ENCODE data around the gene EBPL.

DNA sequence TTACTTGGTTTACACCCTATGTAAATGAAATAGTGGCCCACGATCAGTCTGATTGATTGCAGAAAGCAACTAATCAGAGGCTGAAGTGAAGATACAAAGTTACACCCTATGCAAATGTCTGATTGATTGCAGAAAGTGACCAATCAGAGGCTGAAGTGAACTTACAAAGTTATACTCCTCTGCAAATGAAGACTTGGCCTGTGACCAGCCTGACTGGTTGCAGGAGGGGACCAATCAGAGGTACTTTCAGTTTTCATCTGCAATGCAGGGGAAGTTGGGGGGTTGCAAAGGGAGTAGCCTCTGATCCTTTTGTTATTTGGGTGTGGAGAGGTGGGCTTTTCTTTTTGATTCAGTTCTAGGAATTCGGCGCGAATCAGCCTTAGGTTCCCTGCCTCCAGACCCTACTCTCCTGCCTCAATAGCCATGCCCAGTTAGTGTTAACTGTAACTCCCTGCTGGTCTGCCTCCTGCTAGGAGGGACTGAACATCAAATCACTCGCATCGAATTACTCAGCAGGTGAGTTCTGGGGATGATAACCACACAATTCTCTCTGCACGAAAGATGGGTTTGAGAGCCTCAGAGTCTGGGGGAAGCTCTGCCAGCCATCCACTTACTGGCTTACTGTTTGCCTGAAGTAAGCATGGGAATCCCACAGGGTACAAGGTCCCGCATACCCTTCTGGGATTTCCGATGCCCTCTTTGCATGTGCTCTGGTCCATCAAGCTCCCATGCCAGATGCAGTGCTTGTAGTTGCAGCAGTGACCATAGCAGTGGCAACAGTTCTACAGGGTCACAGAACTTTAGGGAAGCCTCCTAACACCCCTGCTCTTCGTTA lies 55.5 kb downstream of the EBPL start:
- TF ChIP-seq CTCF (conservative IDR thresholded peaks at IDR 0.05 in 1 of 2, IDR thresholded peaks at IDR 0.05 in 1 of 2; ENCODE audit: extremely low read depth in 1 of 2, insufficient read depth in 1 of 2, low read depth in 1 of 2, low read length in 2 of 2) (no peak), EZH2 (IDR thresholded peaks at IDR 0.05; ENCODE audit: borderline replicate concordance, low read length) (no peak)

All from mammary epithelial cell (primary cell).